Loucy (cell line): ENCODE results near the gene HTR2C.

Source experiments
- CTCF ChIP-seq: fragments of 200-600 bp; sonication (generic); conservative IDR thresholded peaks from 2 replicates; pipeline ENCODE4 v1.5.1; 2014; ENCODE audit warnings: mild to moderate bottlenecking, antibody characterized with exemption, low read length
- EZH2phosphoT487 ChIP-seq: fragments of 200-600 bp; IDR thresholded peaks from 2 replicates; pipeline ENCODE4 v1.6.1; 2018; ENCODE audit warnings: antibody characterized with exemption, mild to moderate bottlenecking, moderate library complexity, borderline replicate concordance

- TF ChIP-seq CTCF (no peak), EZH2phosphoT487 (no peak)
These were observed 66.5 kb downstream of the HTR2C start for GRCh38 chrX:114650351-114650750.
